ENCODE results near the gene PLA1A.
"Not testable (repeated sequence)": the region's sequence is repeated elsewhere in the genome, so short reads cannot be mapped to it uniquely, and the experiment has no call there.

Gene PLA1A

DNA sequence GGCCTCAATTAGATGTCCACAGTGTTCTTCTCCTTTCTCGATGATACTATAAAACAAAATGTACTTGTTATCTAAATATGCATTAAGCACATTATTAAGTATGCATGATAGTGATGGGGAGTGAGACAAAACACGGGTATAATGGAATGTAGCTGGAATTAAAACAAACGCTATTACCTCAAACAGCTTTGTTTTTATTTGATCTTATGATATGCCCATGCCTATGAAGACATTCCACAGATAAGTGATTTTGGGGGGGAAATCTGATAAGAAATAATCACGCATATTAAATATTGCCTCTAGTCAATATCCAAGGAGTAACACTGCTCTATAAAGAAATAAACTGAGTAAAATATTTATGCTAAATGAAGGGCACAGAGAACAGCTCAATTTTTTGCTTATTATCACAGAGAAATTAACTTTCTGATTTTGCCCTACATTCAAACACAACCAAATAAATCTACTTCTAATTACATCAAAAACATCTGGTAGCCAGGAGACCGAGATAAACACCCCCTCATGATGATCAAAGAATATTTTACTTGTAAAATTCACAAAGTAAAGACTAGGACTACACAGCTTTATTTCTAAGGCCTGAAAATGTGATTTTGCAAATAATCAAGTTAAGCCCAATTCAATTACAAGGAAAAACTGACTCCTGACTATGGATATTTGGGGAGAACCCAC, 77.6 kb downstream of the PLA1A start:
- peak overlapping the region; percentile 80 for H3K4me3 Mint-ChIP-seq
- peaks cover 28% of the 10 kb centered on the region for H3K4me1 Mint-ChIP-seq
- H3K36me3 Mint-ChIP-seq, result peaks cover 77% of the 10 kb centered on the region
- ATAC-seq (no peak), DNase-seq (ENCODE audit: low spot score in 2 of 2) (no peak)
- peak overlapping the region; percentile 98 for H3K27ac Mint-ChIP-seq
- H3K9me3 Mint-ChIP-seq, result no peaks in the 10 kb centered on the region

DNA sequence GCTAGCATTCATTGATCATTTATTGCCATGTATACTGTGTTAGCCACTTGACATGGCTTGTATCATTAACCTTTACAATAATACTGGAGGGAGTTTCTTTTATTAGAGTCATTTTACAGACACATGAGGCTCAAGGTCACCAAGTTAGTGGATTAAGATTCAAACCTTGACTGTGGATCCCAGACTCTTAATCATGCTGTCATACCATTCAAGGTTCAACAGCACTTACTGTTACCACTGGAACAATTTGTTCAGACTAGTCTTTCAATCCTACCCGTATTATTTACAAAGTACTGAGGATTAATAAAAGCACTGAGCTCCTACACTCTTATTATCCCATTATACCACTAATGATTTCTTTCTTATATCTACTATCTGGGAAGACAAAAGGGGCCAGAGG, 78.3 kb downstream of the PLA1A start:
- H3K9me3 Mint-ChIP-seq, result no peaks in the 10 kb centered on the region
- DNase-seq (ENCODE audit: low spot score in 2 of 2), result no peak
- H3K27ac Mint-ChIP-seq, result peak overlapping the region; percentile 98
- H3K36me3 Mint-ChIP-seq, result peaks cover 70% of the 10 kb centered on the region
- H3K4me1 Mint-ChIP-seq, result peaks cover 28% of the 10 kb centered on the region
- ATAC-seq, result no peak
- H3K4me3 Mint-ChIP-seq, result peak overlapping the region; percentile 80

DNA sequence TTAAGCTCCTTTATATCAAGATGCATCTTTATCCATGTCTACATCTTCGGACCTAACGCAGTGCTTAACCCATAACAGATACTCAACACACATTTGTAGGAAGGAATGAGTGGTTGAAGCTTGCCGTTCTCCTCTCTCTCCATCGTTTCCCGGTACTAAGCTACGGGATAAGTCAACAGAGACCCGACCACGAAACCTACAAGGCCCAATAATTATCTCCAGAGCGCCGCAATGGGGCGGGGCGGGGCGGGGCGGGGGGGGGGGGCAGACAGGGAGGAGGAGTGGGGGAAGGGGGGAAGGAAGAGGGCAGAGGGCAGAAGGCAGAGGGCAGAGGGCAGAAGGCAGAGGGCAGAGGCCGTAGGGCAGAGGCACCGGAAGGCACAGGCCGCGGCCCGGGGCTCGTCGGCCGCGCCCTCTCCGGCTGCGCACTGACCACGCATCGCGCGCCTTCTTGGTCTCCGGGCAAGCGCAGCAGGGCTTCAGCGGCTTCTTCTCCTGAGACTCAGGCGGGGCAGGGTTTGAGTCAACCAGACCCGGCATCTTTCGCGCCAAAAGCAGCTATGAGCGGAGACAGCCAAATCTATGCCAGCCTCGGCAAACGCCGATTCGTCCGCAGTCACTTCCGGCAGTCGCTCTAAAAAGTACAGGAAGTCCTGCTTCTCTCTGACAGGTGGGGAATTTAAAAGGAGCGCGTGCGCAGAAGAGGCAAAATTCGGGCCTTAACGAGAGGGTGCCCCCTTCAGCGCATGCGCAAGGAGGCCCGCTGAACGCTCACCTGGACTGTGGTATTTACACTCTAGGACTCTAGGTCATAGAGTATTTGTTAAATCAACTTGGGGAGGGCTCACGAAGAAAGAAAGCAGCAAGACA, 79.3 kb downstream of the PLA1A start, which contains the start of gene COX17:
Gene COX17, minus strand, starts transcription at position 636 of the 870 bp plus-strand sequence. Its CDS starts 96 bp downstream, at position 540.
- Mint-ChIP-seq H3K4me3 (peak within 1 kb of the TSS; percentile 80), H3K36me3 (peaks cover 60% of the 10 kb centered on the region), H3K9me3 (no peaks in the 10 kb centered on the region), H3K27ac (peak within 1 kb of the TSS; percentile 98), H3K4me1 (peaks cover 28% of the 10 kb centered on the region)
- ATAC-seq (peak; percentile 95), DNase-seq (ENCODE audit: low spot score in 2 of 2) (peak; percentile 84 to 97)

DNA sequence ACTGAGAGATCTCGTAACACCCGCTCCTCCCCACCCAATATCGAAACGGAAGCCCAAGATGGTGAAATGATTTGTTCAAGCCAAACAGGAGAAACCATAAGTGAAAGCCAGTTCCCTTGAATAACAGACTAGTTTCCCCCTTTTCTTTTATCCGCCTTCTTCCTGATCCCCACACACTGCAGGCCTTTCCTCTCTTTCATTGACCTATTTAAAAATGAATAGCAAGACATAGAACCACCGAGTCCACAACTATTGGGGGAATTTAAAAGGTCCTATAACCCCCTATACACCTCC, 79.9 kb downstream of the PLA1A start:
- DNase-seq (ENCODE audit: low spot score in 2 of 2), result no peak
- Mint-ChIP-seq H3K4me3 (peak overlapping the region; percentile 80), H3K27ac (peak overlapping the region; percentile 98), H3K4me1 (peaks cover 28% of the 10 kb centered on the region), H3K36me3 (peaks cover 54% of the 10 kb centered on the region), H3K9me3 (no peaks in the 10 kb centered on the region)
- ATAC-seq, result no peak

DNA sequence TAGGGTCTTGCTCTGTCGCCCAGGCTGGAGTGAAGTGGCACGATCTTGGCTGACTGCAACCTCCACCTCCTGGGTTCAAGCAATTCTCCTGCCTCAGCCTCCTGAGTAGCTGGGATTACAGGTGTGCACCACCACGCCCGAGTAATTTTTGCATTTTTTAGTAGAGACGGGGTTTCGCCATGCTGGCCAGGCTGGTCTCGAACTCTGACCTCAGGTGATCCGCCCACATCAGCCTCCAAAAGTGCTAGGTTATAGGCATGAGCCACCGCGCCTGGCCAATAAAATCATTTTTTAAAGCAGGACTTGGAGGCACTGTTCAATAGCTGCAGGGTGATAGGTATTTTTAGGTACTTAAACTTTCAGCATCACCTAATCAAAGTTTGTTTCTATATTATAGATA, 80.5 kb downstream of the PLA1A start:
- Mint-ChIP-seq H3K4me1 (peaks cover 28% of the 10 kb centered on the region), H3K27ac (peak overlapping the region; percentile 98), H3K36me3 (peaks cover 48% of the 10 kb centered on the region), H3K4me3 (peak overlapping the region; percentile 80)
- not testable (repeated sequence) for H3K9me3 Mint-ChIP-seq; DNase-seq (ENCODE audit: low spot score in 2 of 2); ATAC-seq

Measured in stimulated activated effector memory CD8-positive, alpha-beta T cell treated with anti-CD3 and anti-CD28 coated beads, Interleukin-12 subunit alpha, Interleukin-12 subunit beta, amount 100 ng/mL, for 72 hours (primary cell).